Prostate gland (tissue), 2 donors: ENCODE results near the gene SH3BP4.

Experiments used
- POLR2A ChIP-seq: fragments of 450-650 bp; IDR thresholded peaks from one replicate; pipeline ENCODE4 v1.6.1; 2016; ENCODE audit warnings: antibody characterized with exemption, mild to moderate bottlenecking
- POLR2AphosphoS5 ChIP-seq: sonication (generic); formaldehyde crosslinking; IDR thresholded peaks from one replicate; pipeline ENCODE4 v1.6.1; 2017; ENCODE audit warnings: antibody characterized with exemption
- TF ChIP-seq, protein P1 (sequence below), 4 experiments: fragments of 200-600 bp in 2 of 4; fragments of 450-650 bp in 2 of 4; sonication (generic) in 2 of 4; IDR thresholded peaks; 1 replicate in 3 of 4; 2 replicates in 1 of 4; pipeline ENCODE4 v1.5.1; 2016 to 2019; ENCODE audit warnings: antibody characterized with exemption in 4 of 4, mild to moderate bottlenecking in 2 of 4, moderate library complexity in 2 of 4

GRCh38 chr2:235041918-235042575, 90.2 kb downstream of the SH3BP4 start:
- TF ChIP-seq, protein P1, sequence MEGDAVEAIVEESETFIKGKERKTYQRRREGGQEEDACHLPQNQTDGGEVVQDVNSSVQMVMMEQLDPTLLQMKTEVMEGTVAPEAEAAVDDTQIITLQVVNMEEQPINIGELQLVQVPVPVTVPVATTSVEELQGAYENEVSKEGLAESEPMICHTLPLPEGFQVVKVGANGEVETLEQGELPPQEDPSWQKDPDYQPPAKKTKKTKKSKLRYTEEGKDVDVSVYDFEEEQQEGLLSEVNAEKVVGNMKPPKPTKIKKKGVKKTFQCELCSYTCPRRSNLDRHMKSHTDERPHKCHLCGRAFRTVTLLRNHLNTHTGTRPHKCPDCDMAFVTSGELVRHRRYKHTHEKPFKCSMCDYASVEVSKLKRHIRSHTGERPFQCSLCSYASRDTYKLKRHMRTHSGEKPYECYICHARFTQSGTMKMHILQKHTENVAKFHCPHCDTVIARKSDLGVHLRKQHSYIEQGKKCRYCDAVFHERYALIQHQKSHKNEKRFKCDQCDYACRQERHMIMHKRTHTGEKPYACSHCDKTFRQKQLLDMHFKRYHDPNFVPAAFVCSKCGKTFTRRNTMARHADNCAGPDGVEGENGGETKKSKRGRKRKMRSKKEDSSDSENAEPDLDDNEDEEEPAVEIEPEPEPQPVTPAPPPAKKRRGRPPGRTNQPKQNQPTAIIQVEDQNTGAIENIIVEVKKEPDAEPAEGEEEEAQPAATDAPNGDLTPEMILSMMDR (IDR thresholded peaks at IDR 0.05): no peak
- TF ChIP-seq POLR2A (no peak), POLR2AphosphoS5 (no peak)
